GM19328 (cell line): ENCODE data around the gene SCAMP1.
"Not testable (repeated sequence)": the region's sequence is repeated elsewhere in the genome, so short reads cannot be mapped to it uniquely, and the experiment has no call there.

ENCODE experiments used
- ATAC-seq: cut with Tn5 transposase; IDR thresholded peaks from one replicate; pipeline ENCODE4 v1.9.1; 2021; ENCODE audit warnings: mild to moderate bottlenecking, moderate library complexity; ENCODE audit not compliant: unreplicated experiment

SCAMP1 gene

GRCh38 chr5:78360924-78361630, 660 bp downstream of the SCAMP1 start:
- ATAC-seq = peak; percentile 30

GRCh38 chr5:78361631-78361993, 1.2 kb downstream of the SCAMP1 start:
- ATAC-seq = no peak

GRCh38 chr5:78362220-78362619, 1.8 kb downstream of the SCAMP1 start:
- ATAC-seq = no peak

GRCh38 chr5:78364005-78364404, 3.6 kb downstream of the SCAMP1 start:
- no peak for ATAC-seq

GRCh38 chr5:78367318-78367991, 7.0 kb downstream of the SCAMP1 start:
- ATAC-seq = no peak

- ATAC-seq = no peak
Measured at GRCh38 chr5:78369680-78370079, 9.3 kb downstream of the SCAMP1 start.

GRCh38 chr5:78373231-78373630, 12.8 kb downstream of the SCAMP1 start:
- ATAC-seq = no peak

GRCh38 chr5:78376315-78376714, 15.9 kb downstream of the SCAMP1 start:
- ATAC-seq = no peak

- ATAC-seq = no peak
Measured at GRCh38 chr5:78377056-78377717, 16.8 kb downstream of the SCAMP1 start.

GRCh38 chr5:78377718-78378105, 17.3 kb downstream of the SCAMP1 start:
- no peak for ATAC-seq

GRCh38 chr5:78387468-78388153, 27.2 kb downstream of the SCAMP1 start:
- no peak for ATAC-seq

- not testable (repeated sequence) for ATAC-seq
Measured at GRCh38 chr5:78391357-78391756, 30.9 kb downstream of the SCAMP1 start.

- ATAC-seq = no peak
Measured at GRCh38 chr5:78397831-78398230, 37.4 kb downstream of the SCAMP1 start.

- no peak for ATAC-seq
Measured at GRCh38 chr5:78399116-78399515, 38.7 kb downstream of the SCAMP1 start.

- no peak for ATAC-seq
Measured at GRCh38 chr5:78404682-78405293, 44.4 kb downstream of the SCAMP1 start.

- ATAC-seq = no peak
Measured at GRCh38 chr5:78405829-78406750, 45.7 kb downstream of the SCAMP1 start.

- no peak for ATAC-seq
Measured at GRCh38 chr5:78407458-78407857, 47.0 kb downstream of the SCAMP1 start.

- ATAC-seq = no peak
Measured at GRCh38 chr5:78411586-78411985, 51.2 kb downstream of the SCAMP1 start.

- no peak for ATAC-seq
Measured at GRCh38 chr5:78416677-78417425, 56.4 kb downstream of the SCAMP1 start.
